NCI-H1436 (cell line): ENCODE data around the gene SEPTIN5.
"Not testable (repeated sequence)": the region's sequence is repeated elsewhere in the genome, so short reads cannot be mapped to it uniquely, and the experiment has no call there.

Experiments
- DNase-seq: peaks from one replicate; lab custom pipeline; 2025; lab: John Stamatoyannopoulos, UW

SEPTIN5 gene

DNA sequence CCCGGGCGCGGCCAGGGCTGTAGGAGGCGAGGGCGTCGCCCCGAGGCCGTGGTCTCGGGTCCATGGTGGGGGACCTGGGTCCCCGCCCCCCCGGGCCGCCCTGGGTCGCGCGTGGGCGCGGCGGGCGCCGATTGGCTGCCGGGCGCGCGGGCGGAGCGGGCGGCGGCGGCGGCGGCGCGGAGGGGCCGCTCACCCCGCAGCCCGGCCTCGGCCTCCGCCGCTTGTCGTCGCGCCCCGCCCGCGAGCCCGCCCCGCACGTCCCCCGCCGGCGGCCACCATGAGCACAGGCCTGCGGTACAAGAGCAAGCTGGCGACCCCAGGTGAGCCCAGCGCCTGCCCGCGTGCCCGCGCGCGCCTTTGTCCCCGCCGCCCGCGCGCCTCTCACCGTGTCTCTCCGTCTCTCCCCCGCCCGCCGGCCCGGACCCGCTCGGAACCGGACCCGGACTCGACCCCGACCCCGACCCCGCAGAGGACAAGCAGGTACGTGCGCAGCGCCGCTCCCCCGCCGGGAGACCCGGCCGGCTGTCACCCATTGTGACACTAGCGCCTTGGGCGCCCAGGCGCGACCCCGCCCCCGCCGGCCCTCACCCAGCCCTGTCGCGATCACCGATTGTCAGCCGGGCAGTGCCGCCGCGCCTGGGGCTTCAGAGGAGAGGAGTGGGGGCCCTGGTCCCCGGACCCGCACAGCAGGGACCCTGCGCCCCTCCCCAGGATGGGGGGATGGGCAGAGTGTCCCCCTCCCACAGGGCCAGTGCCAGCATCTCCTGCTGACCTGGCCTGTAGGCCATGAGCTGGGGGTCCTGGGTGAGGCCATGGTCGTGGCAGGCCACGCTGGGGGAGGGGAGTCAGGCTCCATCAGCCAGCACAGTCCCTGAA lies at the start of gene SEPTIN5:
TSS of gene SEPTIN5 (plus strand) at position 192 of the 876 bp plus-strand sequence. CDS start at position 278, 86 bp downstream.
- no peak for DNase-seq

DNA sequence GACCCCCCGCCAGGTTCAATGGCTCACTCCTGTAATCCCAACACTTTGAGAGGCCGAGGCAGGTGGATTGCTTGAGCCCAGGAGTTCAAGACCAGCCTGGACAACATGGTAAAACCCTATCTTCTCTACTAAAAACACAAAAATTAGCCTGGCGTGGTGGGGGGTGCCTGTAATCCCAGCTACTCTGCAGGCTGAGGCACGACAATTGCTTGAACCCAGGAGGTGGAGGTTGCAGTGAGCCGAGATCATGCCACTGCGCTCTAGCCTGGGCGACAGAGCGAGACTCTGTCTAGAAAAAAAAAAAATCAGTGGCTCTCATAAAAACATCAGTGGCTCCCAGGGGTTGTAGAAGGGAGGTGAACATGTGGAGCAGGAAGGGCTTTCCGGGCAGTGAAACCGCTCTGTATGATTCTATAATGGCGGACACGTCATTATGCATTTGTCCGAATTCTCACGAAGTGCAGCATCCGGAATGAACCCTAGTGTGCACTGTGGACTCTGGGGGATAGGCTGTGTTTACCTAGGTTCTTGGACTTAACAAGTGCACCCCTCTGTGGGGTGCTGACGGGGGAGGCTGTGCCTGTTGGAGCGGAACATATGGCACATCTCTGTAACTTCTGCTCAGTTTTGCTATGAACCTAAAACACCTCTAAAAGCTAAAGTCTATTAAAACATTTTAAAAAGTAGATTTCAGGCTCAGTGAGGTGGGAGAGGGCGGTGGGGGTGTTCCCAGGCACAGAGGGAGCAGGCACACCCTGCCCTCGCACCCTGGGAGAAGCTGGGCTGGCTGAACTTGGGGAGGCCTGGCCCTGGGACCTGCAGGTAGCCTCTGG lies 49.1 kb upstream of the SEPTIN5 start:
- DNase-seq: no peak

DNA sequence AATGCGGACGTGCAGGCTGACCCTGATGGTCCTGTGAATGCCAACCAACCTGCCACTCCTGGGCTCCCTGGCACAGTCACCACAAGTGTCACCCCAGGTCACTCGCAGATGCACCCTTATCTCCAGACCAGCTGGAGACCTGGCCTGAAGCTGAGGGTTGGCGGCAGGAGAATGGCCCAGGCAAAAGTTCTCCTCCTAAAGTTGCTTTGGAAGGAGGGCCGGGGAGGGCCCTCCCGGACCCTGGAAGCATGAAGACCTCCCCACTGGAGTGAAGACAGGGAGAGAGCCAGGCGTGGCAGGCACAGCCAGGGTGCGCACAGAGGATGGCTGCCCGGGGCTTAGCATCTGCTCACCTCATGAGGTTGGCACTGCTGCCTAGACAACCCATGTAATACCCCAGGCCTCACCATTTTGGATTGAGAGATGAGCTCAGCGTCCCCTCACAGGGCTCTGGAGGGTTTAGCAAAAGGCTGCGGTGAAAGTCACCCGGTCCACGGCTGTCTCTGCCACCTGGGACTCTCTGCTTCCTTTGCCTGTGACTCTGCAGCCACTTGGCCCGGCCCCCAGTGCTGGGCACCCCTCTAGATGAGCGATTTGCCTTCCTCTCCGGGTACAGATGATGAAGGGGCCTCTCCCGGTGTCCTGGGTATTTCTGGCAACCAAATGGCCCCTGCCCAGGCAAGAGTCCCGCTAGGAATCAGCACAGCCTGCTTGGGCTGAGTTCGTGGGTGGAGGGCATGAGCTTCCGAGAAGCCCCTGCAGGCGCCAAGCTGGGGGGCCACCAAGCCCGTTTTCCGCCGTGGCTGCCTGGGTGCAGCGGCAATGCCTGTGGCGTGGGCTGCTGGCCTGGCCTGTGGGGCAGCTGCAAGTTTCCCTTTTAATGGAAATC lies 48.3 kb upstream of the SEPTIN5 start:
- no peak for DNase-seq

DNA sequence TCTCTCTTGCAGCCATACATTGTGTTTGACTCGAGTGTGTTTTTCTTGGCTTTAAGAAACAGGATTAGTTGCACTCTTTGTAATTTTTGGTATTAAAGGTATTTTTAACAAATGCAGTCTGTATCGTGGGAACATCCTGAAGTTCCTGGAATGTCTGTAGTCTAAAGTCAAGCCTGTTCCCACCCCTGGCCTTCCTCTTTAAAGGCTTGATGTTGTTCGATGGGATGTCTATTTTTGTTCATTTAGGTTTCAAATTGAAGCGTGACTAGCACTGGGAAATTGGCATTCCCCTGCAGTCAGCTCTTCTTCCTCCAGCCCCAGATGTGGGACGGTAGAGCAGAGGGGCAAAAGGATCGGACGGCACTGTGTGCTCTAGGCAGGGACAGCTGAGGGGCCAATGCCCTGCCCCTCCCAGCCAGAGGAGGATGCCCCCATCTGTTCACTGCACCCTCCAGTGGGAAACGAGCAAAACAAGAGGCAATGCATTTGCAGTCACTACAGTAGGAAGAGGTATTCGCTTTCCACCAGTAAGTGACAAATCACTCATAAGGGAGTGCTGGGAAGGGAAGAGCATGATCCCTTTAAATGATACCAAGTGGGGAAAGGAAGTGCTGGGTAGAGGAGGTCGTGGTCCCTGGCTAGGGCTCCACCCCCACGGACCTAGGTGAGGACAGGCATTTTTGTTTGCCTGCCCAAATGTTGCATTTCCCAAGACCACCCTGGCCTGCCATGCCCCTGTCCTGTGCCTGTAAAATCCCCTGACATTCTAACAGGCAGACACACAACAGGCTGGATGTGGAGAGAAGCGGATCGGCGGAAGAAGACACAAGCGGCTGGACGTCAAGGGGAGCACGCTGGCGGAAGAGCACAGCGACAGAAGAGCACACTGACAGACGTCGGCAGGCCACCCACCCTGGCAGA lies 47.4 kb upstream of the SEPTIN5 start:
- no peak for DNase-seq

DNA sequence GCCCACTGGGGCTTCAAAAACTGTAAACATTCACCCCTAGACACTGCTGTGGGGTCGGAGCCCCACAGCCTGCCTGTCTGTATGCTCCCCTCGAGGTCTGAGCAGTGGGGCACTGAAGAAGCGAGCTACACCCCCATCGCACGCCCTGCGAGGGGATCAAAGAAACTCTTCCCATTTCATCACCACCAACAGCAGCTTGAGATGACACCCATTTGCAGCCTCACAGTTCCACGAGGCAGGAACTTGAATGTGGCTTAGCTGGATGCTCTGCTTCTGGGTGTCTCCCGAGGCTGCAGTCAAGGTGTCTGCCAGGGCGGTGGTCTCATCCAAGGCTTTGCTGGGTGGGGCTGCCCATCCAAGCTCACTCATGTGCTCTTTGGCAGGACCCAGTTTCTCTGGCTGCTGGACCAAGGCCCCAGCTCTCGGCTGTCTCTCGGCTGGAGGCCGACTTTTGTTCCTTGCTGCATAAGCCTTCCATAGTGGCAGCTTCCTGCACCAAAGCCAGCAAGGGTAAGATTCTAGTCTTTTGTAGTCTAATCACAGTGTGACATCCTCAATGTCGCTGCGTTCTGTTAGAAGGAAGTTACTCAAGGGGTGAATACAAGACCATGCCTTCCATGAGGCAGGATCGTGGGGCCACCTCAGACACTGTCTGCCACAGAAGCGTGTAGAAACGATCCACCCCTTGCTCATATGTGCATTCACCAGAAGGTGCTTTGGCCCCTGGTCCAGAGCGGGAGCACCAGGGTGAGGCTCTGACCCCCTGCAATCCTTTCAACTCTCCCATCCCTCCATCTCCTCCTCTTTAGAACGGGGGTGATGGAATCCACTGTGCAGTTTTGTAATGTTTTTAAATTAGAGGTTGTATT lies 46.2 kb upstream of the SEPTIN5 start:
- DNase-seq: no peak

- DNase-seq: no peak
Measured at GRCh38 chr22:19668748-19669147, 45.6 kb upstream of the SEPTIN5 start.

DNA sequence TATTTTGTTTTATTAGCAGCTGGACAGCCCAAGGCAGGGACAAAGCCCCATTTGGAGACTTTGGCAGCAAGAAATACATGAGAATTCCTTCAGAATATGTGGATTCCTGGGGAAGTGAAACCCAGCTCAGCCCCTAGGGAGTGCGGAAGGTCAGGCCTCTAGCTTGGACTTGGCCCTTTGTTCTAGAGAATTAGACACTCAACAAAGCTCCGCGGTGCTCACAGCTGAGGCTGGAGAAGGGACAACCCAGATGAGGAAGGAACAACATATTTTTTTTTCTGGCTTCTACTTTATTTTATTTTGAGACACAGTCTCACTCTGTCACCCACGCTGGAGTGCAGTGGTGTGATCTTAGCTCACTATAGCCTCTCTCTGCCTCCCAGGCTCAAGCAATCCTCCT lies 44.7 kb upstream of the SEPTIN5 start:
- no peak for DNase-seq

GRCh38 chr22:19671316-19671715 lies 43.0 kb upstream of the SEPTIN5 start:
- no peak for DNase-seq

- DNase-seq: no peak
Measured at GRCh38 chr22:19672054-19672776, 42.1 kb upstream of the SEPTIN5 start.

DNA sequence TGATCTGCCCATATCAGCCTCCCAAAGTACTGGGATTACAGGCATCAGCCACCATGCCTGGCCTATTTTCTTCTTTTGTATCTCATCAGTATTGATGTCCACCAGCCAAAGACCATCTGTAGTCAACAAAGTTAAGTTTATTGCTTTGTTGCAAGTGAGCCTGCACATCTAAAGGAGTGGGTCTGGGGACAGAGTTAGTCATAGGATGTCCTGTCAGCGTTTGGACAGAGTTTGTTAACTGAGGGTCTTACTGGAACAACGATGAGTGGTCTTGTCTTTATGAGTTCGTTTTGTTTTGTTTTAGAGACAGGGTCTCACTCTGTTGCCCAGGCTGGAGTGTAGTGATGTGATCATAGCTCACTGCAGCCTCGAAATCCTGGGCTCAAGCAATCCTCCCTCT lies 40.6 kb upstream of the SEPTIN5 start:
- DNase-seq: no peak

- no peak for DNase-seq
Measured at GRCh38 chr22:19674129-19674928, 40.0 kb upstream of the SEPTIN5 start.

- no peak for DNase-seq
Measured at GRCh38 chr22:19674929-19675253, 39.4 kb upstream of the SEPTIN5 start.

- DNase-seq: no peak
Measured at GRCh38 chr22:19675428-19675827, 38.9 kb upstream of the SEPTIN5 start.

GRCh38 chr22:19676437-19676836 lies 37.9 kb upstream of the SEPTIN5 start:
- not testable (repeated sequence) for DNase-seq

DNA sequence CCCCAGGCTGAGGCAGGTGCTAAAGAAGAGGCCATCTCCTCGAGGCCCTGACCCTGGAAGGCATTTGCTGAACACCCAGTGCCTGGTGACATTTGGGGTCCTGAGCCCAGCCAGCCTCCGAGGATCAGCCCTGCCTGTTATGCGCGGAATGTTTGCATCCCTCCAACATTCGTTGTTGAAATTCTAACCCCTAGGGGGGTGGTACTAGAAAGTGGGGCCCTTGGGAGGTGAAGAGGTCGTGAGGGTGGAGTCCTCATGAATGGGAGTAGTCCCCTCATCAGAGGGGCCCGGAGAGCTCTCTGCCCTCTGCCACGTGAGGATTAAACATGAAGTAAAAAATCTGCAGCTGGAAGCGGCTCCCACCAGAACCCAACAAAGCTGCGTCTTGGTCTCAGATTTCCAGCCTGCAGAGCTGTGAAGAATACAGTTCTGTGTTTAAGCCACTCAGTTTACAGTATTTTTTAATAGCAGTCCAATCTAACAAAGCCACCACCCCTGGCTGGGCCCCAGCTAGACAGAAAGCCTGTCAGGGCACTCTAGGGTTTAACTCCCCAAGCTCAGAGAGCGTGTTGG lies 35.3 kb upstream of the SEPTIN5 start:
- DNase-seq: no peak

GRCh38 chr22:19679522-19680101 lies 34.7 kb upstream of the SEPTIN5 start:
- no peak for DNase-seq

DNA sequence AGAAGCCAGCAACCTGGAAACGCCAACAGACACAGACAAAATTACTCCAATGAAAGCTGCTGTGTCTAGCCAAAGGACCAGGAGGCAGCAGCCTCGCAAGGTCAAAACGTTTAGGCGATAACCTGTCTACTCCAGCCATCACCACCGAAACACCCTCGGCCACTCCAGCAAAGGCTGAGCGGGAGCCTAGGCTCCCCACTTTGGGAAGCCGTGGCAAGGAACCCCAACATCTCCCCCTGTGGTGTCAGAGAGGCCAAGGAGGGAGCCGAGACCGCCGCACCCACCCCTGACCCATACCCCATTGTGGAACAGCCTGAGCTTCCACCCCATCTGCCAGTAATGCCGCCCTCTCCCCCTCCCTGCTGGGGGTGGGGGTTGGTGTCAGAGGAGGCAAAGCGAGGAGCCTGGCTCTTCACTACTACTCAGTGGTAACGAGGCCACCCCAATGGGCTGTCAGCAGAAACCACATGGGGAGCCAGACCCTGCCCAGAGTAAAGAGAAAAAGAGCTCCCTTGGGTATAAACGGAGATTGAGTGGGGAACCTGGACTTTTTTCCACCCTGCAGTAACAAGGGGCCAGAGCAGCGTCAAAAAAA lies 33.9 kb upstream of the SEPTIN5 start:
- DNase-seq: no peak
